OCI-LY1 (cell line): ENCODE results near the gene MRPS11.
"Not testable (repeated sequence)": the region's sequence is repeated elsewhere in the genome, so short reads cannot be mapped to it uniquely, and the experiment has no call there.

Source experiments
- H2AFZ ChIP-seq: fragments of 200-600 bp; sonication (generic), shearing (Covaris generic); 2 replicates; pipeline ENCODE4 v1.6.0; 2014; ENCODE audit warnings: antibody characterized with exemption, mild to moderate bottlenecking, low read length
- H3F3A ChIP-seq: fragments of 200-600 bp; sonication (generic), shearing (Covaris generic); 2 replicates; pipeline ENCODE4 v1.6.0; 2014; ENCODE audit warnings: mild to moderate bottlenecking, antibody characterized with exemption, low read length, moderate library complexity; ENCODE audit not compliant: insufficient read depth
- H3K27ac ChIP-seq: fragments of 200-600 bp; sonication (generic); 2 replicates; pipeline ENCODE4 v1.5.1; 2014; ENCODE audit warnings: low read length, mixed run types, mild to moderate bottlenecking, low read depth; ENCODE audit not compliant: poor library complexity, severe bottlenecking
- H3K27me3 ChIP-seq: fragments of 200-600 bp; sonication (generic); 2 replicates; pipeline ENCODE4 v1.6.0; 2014; ENCODE audit warnings: antibody characterized with exemption, mild to moderate bottlenecking, low read length, moderate library complexity; ENCODE audit not compliant: insufficient read depth
- H3K36me3 ChIP-seq: fragments of 200-600 bp; sonication (generic); 2 replicates; pipeline ENCODE4 v1.6.1; 2014; ENCODE audit warnings: mild to moderate bottlenecking, antibody characterized with exemption, low read length, moderate library complexity, mixed read lengths; ENCODE audit not compliant: insufficient read depth
- H3K4me1 ChIP-seq: fragments of 200-600 bp; sonication (generic); 2 replicates; pipeline ENCODE4 v1.5.1; 2014; ENCODE audit warnings: mild to moderate bottlenecking, low read length, moderate library complexity; ENCODE audit not compliant: insufficient read depth, severe bottlenecking
- H3K4me2 ChIP-seq: fragments of 200-600 bp; sonication (generic), shearing (Covaris generic); 2 replicates; pipeline ENCODE4 v1.6.1; 2014; ENCODE audit warnings: low read length
- H3K4me3 ChIP-seq: fragments of 200-600 bp; sonication (generic); 2 replicates; pipeline ENCODE4 v1.5.1; 2014; ENCODE audit warnings: low read length, low read depth, mild to moderate bottlenecking, mixed read lengths; ENCODE audit not compliant: poor library complexity, severe bottlenecking
- H3K79me2 ChIP-seq: fragments of 200-600 bp; shearing (Covaris generic); 2 replicates; pipeline ENCODE4 v1.6.1; 2016; ENCODE audit warnings: mixed run types, low read length, mixed read lengths; ENCODE audit not compliant: insufficient read depth
- H3K9ac ChIP-seq: fragments of 200-600 bp; sonication (generic), shearing (Covaris generic); 2 replicates; pipeline ENCODE4 v1.6.1; 2014; ENCODE audit warnings: mild to moderate bottlenecking, low read length, mixed read lengths
- H3K9me2 ChIP-seq: fragments of 200-600 bp; sonication (generic), shearing (Covaris generic); 2 replicates; pipeline ENCODE4 v1.6.1; 2014; ENCODE audit warnings: low read depth, mild to moderate bottlenecking, low read length, mixed read lengths
- H3K9me3 ChIP-seq: fragments of 200-600 bp; shearing (Covaris generic); 2 replicates; pipeline ENCODE4 v1.6.1; 2014; ENCODE audit warnings: low read length, mixed read lengths
- H4K20me1 ChIP-seq: fragments of 200-600 bp; sonication (generic), shearing (Covaris generic); 2 replicates; pipeline ENCODE4 v1.6.0; 2016; ENCODE audit warnings: mild to moderate bottlenecking, low read length; ENCODE audit not compliant: insufficient read depth
- EZH2 ChIP-seq: fragments of 200-600 bp; sonication (generic), shearing (Covaris generic); IDR thresholded peaks from 2 replicates; pipeline ENCODE4 v1.8.0; 2017; ENCODE audit warnings: borderline replicate concordance, mixed run types, mild to moderate bottlenecking, antibody characterized with exemption, low read length, moderate library complexity, mixed read lengths
- TF ChIP-seq, protein P1 (sequence below): fragments of 200-600 bp; sonication (generic), shearing (Covaris generic); IDR thresholded peaks from 2 replicates; pipeline ENCODE4 v1.5.1; 2017; ENCODE audit warnings: mild to moderate bottlenecking, antibody characterized with exemption, low read length, moderate library complexity, mixed read lengths

Gene MRPS11

DNA sequence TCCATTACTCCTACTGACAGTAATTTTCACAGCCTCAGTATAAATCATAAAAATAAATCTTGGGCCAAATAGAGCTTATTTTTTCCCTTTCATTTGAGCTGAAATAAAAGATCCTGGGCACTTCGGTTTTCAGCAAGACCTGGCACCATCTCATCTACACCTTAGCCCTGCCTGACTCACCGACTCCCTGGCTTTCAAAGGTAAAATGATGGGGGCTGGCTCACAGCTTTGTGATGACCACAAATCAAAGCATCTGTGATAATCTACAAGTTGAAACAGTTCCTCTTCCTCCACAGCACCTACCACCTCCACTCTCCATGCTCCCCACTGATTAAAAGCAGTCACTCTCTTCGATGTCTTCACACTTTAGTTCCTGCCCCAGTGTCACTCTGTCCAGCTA lies 51.4 kb downstream of the MRPS11 start:
- H3K4me3 ChIP-seq: no peak overlapping the region
- no peaks in the 10 kb centered on the region for H3K9me2 ChIP-seq
- no peaks in the 10 kb centered on the region for H4K20me1 ChIP-seq
- no peak overlapping the region for H3K4me2 ChIP-seq
- H3K36me3 ChIP-seq: no peaks in the 10 kb centered on the region
- H3K9ac ChIP-seq: no peak overlapping the region
- H3K9me3 ChIP-seq: no peaks in the 10 kb centered on the region
- H3K4me1 ChIP-seq: no peaks in the 10 kb centered on the region
- no peaks in the 10 kb centered on the region for H3K79me2 ChIP-seq
- TF ChIP-seq, protein P1, sequence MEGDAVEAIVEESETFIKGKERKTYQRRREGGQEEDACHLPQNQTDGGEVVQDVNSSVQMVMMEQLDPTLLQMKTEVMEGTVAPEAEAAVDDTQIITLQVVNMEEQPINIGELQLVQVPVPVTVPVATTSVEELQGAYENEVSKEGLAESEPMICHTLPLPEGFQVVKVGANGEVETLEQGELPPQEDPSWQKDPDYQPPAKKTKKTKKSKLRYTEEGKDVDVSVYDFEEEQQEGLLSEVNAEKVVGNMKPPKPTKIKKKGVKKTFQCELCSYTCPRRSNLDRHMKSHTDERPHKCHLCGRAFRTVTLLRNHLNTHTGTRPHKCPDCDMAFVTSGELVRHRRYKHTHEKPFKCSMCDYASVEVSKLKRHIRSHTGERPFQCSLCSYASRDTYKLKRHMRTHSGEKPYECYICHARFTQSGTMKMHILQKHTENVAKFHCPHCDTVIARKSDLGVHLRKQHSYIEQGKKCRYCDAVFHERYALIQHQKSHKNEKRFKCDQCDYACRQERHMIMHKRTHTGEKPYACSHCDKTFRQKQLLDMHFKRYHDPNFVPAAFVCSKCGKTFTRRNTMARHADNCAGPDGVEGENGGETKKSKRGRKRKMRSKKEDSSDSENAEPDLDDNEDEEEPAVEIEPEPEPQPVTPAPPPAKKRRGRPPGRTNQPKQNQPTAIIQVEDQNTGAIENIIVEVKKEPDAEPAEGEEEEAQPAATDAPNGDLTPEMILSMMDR: no peak
- TF ChIP-seq EZH2: no peak
- no peaks in the 10 kb centered on the region for H3F3A ChIP-seq
- H2AFZ ChIP-seq: no peak overlapping the region
- H3K27ac ChIP-seq: no peak overlapping the region
- H3K27me3 ChIP-seq: no peaks in the 10 kb centered on the region

DNA sequence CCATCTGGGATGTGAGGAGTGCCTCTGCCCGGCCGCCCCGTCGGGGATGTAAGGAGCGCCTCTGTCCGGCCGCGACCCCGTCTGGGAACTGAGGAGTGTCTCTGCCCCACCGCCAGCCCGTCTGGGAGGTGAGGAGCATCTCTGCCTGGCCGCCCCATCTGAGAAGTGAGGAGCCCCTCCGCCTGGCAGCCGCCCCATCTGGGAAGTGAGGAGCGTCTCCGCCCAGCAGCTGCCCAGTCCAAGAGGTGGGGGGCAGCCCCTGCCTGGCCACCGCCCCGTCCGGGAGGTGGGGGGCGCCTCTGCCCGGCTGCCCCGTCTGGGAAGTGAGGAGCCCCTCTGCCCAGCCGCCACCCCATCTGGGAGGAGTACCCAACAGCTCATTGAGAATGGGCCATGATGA lies 56.6 kb downstream of the MRPS11 start:
- not testable (repeated sequence) for H2AFZ ChIP-seq, H3K9ac ChIP-seq, H3K4me1 ChIP-seq, H3K4me2 ChIP-seq, H3K9me3 ChIP-seq, H3K4me3 ChIP-seq, H4K20me1 ChIP-seq, H3K79me2 ChIP-seq, H3K9me2 ChIP-seq, H3K27me3 ChIP-seq, H3F3A ChIP-seq, H3K27ac ChIP-seq
- H3K36me3 ChIP-seq: peaks cover 19% of the 10 kb centered on the region

DNA sequence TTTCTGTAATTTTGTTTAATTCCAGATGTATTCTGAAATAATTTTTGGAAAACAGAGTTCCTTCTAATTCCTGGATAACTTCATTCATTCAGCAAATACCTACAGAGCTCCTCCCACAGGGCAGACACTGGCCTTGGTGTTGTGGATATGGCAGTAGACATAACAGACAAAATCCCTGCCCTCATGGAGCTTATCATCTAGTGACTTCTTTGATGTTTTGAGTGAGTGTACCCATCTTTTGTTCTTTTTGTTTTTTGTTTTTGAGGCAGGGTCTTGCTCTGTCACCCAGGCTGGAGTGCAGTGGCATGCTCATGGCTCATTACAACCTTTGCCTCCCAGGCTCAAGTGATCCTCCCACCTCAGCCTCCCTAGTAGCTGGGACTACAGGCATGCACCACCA lies 57.9 kb downstream of the MRPS11 start:
- H3K27ac ChIP-seq: no peak overlapping the region
- H3K9me3 ChIP-seq: no peaks in the 10 kb centered on the region
- peaks cover 19% of the 10 kb centered on the region for H3K36me3 ChIP-seq
- H3K9me2 ChIP-seq: no peaks in the 10 kb centered on the region
- no peaks in the 10 kb centered on the region for H3K27me3 ChIP-seq
- H2AFZ ChIP-seq: no peak overlapping the region
- no peaks in the 10 kb centered on the region for H3K4me1 ChIP-seq
- TF ChIP-seq, protein P1: no peak
- no peak for TF ChIP-seq EZH2
- H3F3A ChIP-seq: no peaks in the 10 kb centered on the region
- H3K79me2 ChIP-seq: no peaks in the 10 kb centered on the region
- H3K4me2 ChIP-seq: no peak overlapping the region
- H3K9ac ChIP-seq: no peak overlapping the region
- H4K20me1 ChIP-seq: no peaks in the 10 kb centered on the region
- no peak overlapping the region for H3K4me3 ChIP-seq

DNA sequence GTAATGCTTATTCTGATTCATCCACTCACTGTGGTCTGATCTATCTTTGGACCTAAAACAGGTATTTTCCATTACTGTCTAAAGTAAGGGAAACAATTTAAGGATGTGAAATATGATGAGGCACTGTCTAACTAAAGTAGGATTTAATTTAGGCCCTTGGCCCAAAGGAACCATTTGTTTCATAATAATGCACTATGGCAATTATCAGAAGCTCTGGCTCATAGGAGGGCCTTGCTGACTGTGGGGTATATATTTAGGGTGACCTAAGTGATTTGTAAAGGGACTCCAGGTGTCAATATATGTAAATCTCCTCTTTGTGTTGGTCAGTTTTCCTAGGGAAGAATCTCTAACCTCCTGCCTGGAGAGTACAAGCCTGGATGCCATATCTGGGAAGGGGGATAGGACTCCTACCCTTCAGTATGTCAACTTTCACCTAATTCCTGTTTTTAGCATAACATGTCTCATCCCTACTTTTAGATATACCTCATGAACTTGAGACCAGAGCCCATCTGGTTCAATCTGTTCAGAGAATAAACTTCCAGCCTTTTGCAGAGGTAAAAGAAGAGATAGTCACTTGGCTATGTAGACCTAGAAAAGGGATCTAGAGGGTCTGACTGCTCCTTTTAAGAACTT lies 58.9 kb downstream of the MRPS11 start:
- TF ChIP-seq, protein P1: no peak
- TF ChIP-seq EZH2: no peak
- peaks cover 25% of the 10 kb centered on the region for H3K36me3 ChIP-seq
- no peak overlapping the region for H2AFZ ChIP-seq
- no peak overlapping the region for H3K9ac ChIP-seq
- H3K9me3 ChIP-seq: no peaks in the 10 kb centered on the region
- H3K4me3 ChIP-seq: no peak overlapping the region
- no peak overlapping the region for H3K27ac ChIP-seq
- H3K9me2 ChIP-seq: no peaks in the 10 kb centered on the region
- H3K27me3 ChIP-seq: no peaks in the 10 kb centered on the region
- no peak overlapping the region for H3K4me2 ChIP-seq
- no peaks in the 10 kb centered on the region for H3K4me1 ChIP-seq
- no peaks in the 10 kb centered on the region for H3K79me2 ChIP-seq
- no peaks in the 10 kb centered on the region for H4K20me1 ChIP-seq
- no peaks in the 10 kb centered on the region for H3F3A ChIP-seq
